NCI-H187 (cell line): Measurements from ENCODE around the gene PTPN6.

ENCODE experiments used
- DNase-seq, 2 experiments: peaks; one replicate each; lab custom pipeline; 2025; lab: John Stamatoyannopoulos, UW

Gene PTPN6

GRCh38 chr12:6970096-6970527, 19.0 kb downstream of the PTPN6 start:
- no peak for DNase-seq

- no peak for DNase-seq
Measured at GRCh38 chr12:6974180-6974579, 23.0 kb downstream of the PTPN6 start.

GRCh38 chr12:6975297-6976032, 24.3 kb downstream of the PTPN6 start:
- DNase-seq: no peak

DNA sequence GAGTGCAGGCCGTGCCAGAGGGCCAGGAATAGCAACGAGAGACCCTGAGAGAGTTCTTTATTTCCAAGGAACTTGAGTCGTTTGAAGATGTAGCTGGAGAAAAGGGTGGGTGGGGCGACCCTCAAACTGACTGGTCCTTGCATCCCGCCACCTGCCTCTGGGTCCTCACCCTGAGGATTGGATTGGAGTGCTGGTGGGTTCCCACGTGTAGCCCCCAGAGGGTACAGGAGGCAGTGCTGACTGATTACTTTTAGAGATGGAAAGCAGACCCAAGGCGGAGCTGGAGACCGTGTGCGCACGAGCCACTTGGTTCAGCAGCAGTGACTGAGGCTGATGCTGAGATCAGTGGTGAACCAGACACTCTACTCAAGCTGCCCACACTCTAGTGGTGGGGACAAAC, 26.5 kb downstream of the PTPN6 start:
- no peak for DNase-seq

- DNase-seq: no peak
Measured at GRCh38 chr12:6978188-6978587, 27.0 kb downstream of the PTPN6 start.

GRCh38 chr12:6978611-6979011, 27.5 kb downstream of the PTPN6 start:
- DNase-seq: no peak

- no peak for DNase-seq
Measured at GRCh38 chr12:6979021-6979420, 27.9 kb downstream of the PTPN6 start.

- DNase-seq: no peak
Measured at GRCh38 chr12:6979453-6979852, 28.3 kb downstream of the PTPN6 start.

DNA sequence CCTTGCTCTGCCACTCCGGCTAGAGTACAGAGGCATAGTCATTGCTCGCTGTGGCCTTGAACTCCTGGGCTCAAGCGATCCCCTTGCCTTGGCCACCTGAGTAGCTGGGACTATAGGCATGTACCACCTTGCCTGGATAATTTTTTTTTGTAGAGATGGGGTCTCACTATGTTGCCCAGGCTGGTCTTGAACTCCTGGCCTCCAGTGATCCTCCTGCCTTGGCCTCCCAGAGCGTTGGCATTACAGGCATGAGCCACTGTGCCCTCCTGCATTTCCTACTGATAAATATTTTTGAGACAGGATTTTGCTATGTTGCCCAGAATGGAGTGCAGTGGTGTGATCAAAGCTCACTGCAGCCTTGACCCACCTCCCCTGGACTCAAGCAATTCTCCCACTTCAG, 28.9 kb downstream of the PTPN6 start:
- DNase-seq: no peak

DNA sequence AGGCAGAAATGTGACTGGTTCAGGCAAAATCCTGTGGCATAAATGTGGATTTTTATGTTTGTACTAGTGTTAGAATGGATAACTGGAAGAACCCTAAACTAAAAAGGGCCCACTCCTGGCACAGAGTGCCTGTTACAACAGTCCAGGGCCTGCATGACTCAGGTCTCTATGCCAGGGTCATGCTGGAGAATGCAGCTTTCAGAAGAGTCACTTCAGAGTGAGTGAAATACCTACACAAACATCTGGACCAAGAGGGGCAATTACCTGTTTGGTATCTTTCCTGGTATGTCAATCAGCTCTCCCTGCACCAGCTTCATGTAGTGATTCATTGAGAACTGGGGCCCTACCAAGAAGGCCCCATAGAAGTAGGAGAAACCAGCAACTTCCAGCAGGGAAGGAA, 29.6 kb downstream of the PTPN6 start:
- no peak for DNase-seq

- no peak for DNase-seq
Measured at GRCh38 chr12:6981152-6982052, 30.2 kb downstream of the PTPN6 start.

DNA sequence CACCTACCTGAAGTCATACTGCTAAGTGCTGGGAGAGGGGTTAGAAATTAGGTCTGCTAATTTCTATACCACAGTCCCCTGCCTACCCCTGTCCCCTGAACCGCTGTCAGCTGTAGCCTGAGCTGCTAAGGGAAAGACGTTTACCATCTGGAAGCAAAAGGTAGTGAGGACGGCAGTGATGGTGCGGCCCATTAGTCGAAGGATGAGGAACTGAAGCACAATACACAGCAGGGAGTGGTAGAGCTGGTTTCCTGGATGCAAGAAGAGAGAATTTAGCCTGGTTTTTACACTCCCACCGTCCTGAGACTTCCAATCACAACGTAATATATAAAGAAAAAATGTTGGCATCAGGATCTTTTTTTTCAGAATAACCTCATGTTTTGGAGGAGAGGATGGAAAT, 31.4 kb downstream of the PTPN6 start:
- no peak for DNase-seq

DNA sequence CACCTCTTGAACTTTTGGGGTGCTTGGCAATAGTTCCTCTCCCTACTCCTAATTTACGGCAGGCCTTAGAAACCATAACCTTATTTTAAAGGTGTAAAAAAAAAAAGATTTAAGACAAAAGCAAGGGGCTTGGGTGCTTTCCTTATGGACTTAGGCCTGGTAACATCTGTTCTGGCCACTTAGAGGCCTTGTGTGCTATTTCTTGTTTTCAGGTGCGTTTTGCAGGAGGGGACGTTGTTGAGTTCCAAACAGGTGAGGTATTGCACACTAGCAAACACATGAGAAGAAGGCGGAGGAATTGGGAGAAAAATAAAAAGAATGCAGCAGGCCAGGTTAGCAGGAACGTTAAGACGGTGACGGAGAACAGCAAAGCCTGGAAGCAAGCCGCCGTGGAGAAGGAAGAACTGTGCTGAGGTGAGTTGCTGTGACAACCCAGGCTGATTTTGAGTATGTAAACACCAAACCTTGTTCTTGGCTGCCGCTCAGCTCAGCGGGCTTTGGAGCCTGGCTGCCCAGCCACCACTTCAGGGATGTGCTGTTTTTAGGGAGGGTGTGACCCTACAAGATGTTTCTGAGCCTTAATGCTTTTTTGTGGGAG, 36.9 kb downstream of the PTPN6 start:
- DNase-seq: no peak

DNA sequence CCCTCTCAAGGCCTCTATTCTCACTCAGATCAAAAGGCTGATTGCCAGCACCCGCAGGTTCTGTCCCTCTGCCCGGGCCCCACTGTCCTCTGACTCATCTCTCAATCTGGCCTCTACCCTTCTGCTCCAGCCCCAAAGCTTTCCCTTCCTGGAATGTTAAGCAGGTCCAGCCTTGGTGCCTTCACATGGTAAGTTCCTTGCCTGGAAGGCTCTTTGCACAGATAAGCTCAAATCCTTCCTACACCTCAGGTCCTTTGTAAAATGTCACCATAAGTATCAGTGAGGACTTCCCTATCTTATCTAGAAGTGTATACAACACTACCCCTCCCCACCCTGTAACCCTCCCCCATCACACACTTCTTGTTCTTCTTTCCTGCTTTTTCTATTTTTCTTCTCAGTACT, 44.9 kb downstream of the PTPN6 start:
- no peak for DNase-seq

GRCh38 chr12:6998715-6999451, 47.7 kb downstream of the PTPN6 start:
- no peak for DNase-seq

GRCh38 chr12:7001921-7002591, 50.9 kb downstream of the PTPN6 start:
- no peak for DNase-seq

- DNase-seq: no peak
Measured at GRCh38 chr12:7004287-7004803, 53.2 kb downstream of the PTPN6 start.

- no peak for DNase-seq
Measured at GRCh38 chr12:7004840-7005239, 53.7 kb downstream of the PTPN6 start.

DNA sequence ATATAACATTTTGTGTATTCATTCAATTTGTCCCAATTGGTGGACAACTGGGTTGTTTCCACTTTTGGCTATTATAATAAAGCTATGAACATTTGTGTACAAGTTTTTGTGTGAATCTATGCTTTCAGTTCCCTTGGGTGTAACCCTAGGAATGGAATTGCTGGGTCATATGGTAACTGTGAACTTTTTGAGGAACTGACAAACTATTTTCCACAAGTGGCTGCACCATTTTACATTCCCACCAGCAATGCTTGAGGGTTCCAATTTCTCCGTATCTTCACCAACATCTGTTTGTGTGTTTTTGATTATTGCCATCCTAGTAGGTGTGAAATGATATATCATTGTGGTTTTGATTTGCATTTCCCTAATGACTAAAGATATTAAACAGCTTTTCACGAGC, 54.2 kb downstream of the PTPN6 start:
- DNase-seq: no peak

- no peak for DNase-seq
Measured at GRCh38 chr12:7006639-7007038, 55.5 kb downstream of the PTPN6 start.

DNA sequence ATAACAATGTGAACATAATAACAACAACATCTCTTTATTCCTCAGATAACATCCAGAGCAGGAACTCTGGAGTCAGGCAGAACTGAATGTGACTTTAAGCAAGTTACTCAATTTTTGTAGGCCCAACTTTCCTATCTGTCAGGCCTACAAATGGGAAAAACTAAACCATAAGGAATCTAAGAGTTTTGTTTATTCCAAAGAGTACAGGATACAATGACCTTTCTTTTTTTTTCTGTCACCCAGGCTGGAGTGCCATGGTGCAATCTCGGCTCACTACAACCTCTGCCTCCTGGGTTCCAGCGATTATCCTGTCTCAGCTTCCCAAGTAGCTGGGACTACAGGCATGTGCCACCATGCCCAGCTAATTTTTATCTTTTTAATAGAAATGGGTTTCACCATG, 57.7 kb downstream of the PTPN6 start:
- DNase-seq: no peak
